ENCODE measurements around the gene DAPK2.

- TF ChIP-seq, protein P1, sequence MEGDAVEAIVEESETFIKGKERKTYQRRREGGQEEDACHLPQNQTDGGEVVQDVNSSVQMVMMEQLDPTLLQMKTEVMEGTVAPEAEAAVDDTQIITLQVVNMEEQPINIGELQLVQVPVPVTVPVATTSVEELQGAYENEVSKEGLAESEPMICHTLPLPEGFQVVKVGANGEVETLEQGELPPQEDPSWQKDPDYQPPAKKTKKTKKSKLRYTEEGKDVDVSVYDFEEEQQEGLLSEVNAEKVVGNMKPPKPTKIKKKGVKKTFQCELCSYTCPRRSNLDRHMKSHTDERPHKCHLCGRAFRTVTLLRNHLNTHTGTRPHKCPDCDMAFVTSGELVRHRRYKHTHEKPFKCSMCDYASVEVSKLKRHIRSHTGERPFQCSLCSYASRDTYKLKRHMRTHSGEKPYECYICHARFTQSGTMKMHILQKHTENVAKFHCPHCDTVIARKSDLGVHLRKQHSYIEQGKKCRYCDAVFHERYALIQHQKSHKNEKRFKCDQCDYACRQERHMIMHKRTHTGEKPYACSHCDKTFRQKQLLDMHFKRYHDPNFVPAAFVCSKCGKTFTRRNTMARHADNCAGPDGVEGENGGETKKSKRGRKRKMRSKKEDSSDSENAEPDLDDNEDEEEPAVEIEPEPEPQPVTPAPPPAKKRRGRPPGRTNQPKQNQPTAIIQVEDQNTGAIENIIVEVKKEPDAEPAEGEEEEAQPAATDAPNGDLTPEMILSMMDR (IDR thresholded peaks at IDR 0.05): no peak
- TF ChIP-seq EZH2 (IDR thresholded peaks at IDR 0.05; ENCODE audit: borderline replicate concordance, insufficient read depth, low read depth, low read length, poor library complexity, severe bottlenecking): no peak
Observed at GRCh38 chr15:64016257-64016656, 30.0 kb downstream of the DAPK2 start.

All from B cell (primary cell).